Adipocyte (in vitro differentiated cells): Measurements from ENCODE around the gene AP3M1.
"Not testable (repeated sequence)": the region's sequence is repeated elsewhere in the genome, so short reads cannot be mapped to it uniquely, and the experiment has no call there.

Experiments used
- DNase-seq: peaks from one replicate; pipeline ENCODE4 v3.0.0-alpha.2; 2015; ENCODE audit warnings: low read depth
- H3K27me3 ChIP-seq: replicated peaks from 2 replicates; pipeline ENCODE4 v1.7.0; 2013; ENCODE audit warnings: mild to moderate bottlenecking, low read length, moderate library complexity; ENCODE audit not compliant: control insufficient read depth, insufficient read depth
- H3K36me3 ChIP-seq: 2 replicates; pipeline ENCODE4 v1.7.0; 2013; ENCODE audit warnings: low read length, mild to moderate bottlenecking, moderate library complexity; ENCODE audit not compliant: control insufficient read depth, insufficient read depth, severe bottlenecking
- H3K4me1 ChIP-seq: 2 replicates; pipeline ENCODE4 v1.7.0; 2013; ENCODE audit warnings: mild to moderate bottlenecking, low read length, moderate library complexity; ENCODE audit not compliant: control insufficient read depth, insufficient read depth
- H3K4me3 ChIP-seq: 2 replicates; pipeline ENCODE4 v1.7.0; 2013; ENCODE audit warnings: mild to moderate bottlenecking, low read length, moderate library complexity
- H3K9ac ChIP-seq: 2 replicates; pipeline ENCODE4 v1.7.0; 2013; ENCODE audit warnings: mild to moderate bottlenecking, low read length, moderate library complexity
- H3K9me3 ChIP-seq: 2 replicates; pipeline ENCODE4 v1.7.0; 2013; ENCODE audit warnings: mild to moderate bottlenecking, low read length, moderate library complexity; ENCODE audit not compliant: control insufficient read depth

Gene AP3M1

GRCh38 chr10:74150204-74150989 lies at the start of gene AP3M1:
TSS of gene AP3M1 (minus strand) at chr10:74150828. CDS start at chr10:74138379, 12,449 bp downstream.
- Histone ChIP-seq H3K9ac (peak within 1 kb of the TSS; percentile 97), H3K4me1 (peaks cover 25% of the 10 kb centered on the region), H3K4me3 (peak within 1 kb of the TSS; percentile 99), H3K27me3 (no peaks in the 10 kb centered on the region), H3K36me3 (peaks cover 9% of the 10 kb centered on the region), H3K9me3 (no peaks in the 10 kb centered on the region)
- no peak for DNase-seq

GRCh38 chr10:74199315-74199714 lies 48.7 kb upstream of the AP3M1 start:
- peaks cover 39% of the 10 kb centered on the region for H3K4me1 ChIP-seq
- peaks cover 13% of the 10 kb centered on the region for H3K36me3 ChIP-seq
- H3K27me3 ChIP-seq = no peaks in the 10 kb centered on the region
- no peak for DNase-seq
- no peak overlapping the region for H3K4me3 ChIP-seq
- H3K9ac ChIP-seq = no peak overlapping the region
- H3K9me3 ChIP-seq = no peaks in the 10 kb centered on the region

- no peaks in the 10 kb centered on the region for H3K9me3 ChIP-seq
- peak; percentile 42 for DNase-seq
- H3K4me3 ChIP-seq = peak overlapping the region; percentile 41
- no peak overlapping the region for H3K9ac ChIP-seq
- H3K27me3 ChIP-seq = no peaks in the 10 kb centered on the region
- H3K4me1 ChIP-seq = peaks cover 79% of the 10 kb centered on the region
- H3K36me3 ChIP-seq = no peaks in the 10 kb centered on the region
These were observed 44.4 kb upstream of the AP3M1 start for GRCh38 chr10:74194999-74195398.

- Histone ChIP-seq H3K9ac (no peak overlapping the region), H3K4me1 (peaks cover 83% of the 10 kb centered on the region), H3K9me3 (no peaks in the 10 kb centered on the region), H3K36me3 (no peaks in the 10 kb centered on the region), H3K27me3 (no peaks in the 10 kb centered on the region), H3K4me3 (peak overlapping the region; percentile 27)
- no peak for DNase-seq
These were observed 43.9 kb upstream of the AP3M1 start for GRCh38 chr10:74194545-74194944.

GRCh38 chr10:74190494-74190893 lies 39.9 kb upstream of the AP3M1 start:
- no peaks in the 10 kb centered on the region for H3K9me3 ChIP-seq
- peaks cover 72% of the 10 kb centered on the region for H3K4me1 ChIP-seq
- H3K36me3 ChIP-seq = no peaks in the 10 kb centered on the region
- H3K9ac ChIP-seq = peak overlapping the region; percentile 84
- H3K4me3 ChIP-seq = peak overlapping the region; percentile 75
- no peaks in the 10 kb centered on the region for H3K27me3 ChIP-seq
- DNase-seq = no peak

GRCh38 chr10:74189999-74190421 lies 39.4 kb upstream of the AP3M1 start:
- Histone ChIP-seq H3K4me1 (peaks cover 67% of the 10 kb centered on the region), H3K9me3 (no peaks in the 10 kb centered on the region), H3K27me3 (no peaks in the 10 kb centered on the region), H3K4me3 (peak overlapping the region; percentile 75), H3K36me3 (no peaks in the 10 kb centered on the region), H3K9ac (peak overlapping the region; percentile 84)
- peak; percentile 97 for DNase-seq

- H3K4me1 ChIP-seq = peaks cover 53% of the 10 kb centered on the region
- H3K4me3 ChIP-seq, H3K9me3 ChIP-seq, H3K36me3 ChIP-seq, DNase-seq, H3K27me3 ChIP-seq, H3K9ac ChIP-seq: not testable (repeated sequence)
These were observed 38.0 kb upstream of the AP3M1 start for GRCh38 chr10:74188617-74189016.

- H3K4me1 ChIP-seq = peaks cover 46% of the 10 kb centered on the region
- H3K4me3 ChIP-seq = no peak overlapping the region
- H3K9ac ChIP-seq = no peak overlapping the region
- no peaks in the 10 kb centered on the region for H3K36me3 ChIP-seq
- no peaks in the 10 kb centered on the region for H3K9me3 ChIP-seq
- no peaks in the 10 kb centered on the region for H3K27me3 ChIP-seq
- DNase-seq = no peak
These were observed 36.6 kb upstream of the AP3M1 start for GRCh38 chr10:74187237-74187636.

- H3K4me1 ChIP-seq = peaks cover 44% of the 10 kb centered on the region
- H3K27me3 ChIP-seq = no peaks in the 10 kb centered on the region
- no peaks in the 10 kb centered on the region for H3K9me3 ChIP-seq
- H3K4me3 ChIP-seq = no peak overlapping the region
- no peak overlapping the region for H3K9ac ChIP-seq
- peak; percentile 28 for DNase-seq
- no peaks in the 10 kb centered on the region for H3K36me3 ChIP-seq
These were observed 36.0 kb upstream of the AP3M1 start for GRCh38 chr10:74186678-74187077.

GRCh38 chr10:74179111-74179710 lies 28.6 kb upstream of the AP3M1 start:
- Histone ChIP-seq H3K9ac (no peak overlapping the region), H3K9me3 (no peaks in the 10 kb centered on the region), H3K27me3 (no peaks in the 10 kb centered on the region), H3K4me3 (no peak overlapping the region), H3K4me1 (peaks cover 38% of the 10 kb centered on the region), H3K36me3 (no peaks in the 10 kb centered on the region)
- DNase-seq = no peak

- Histone ChIP-seq H3K9me3 (no peaks in the 10 kb centered on the region), H3K4me3 (no peak overlapping the region), H3K9ac (no peak overlapping the region), H3K36me3 (no peaks in the 10 kb centered on the region), H3K4me1 (peaks cover 38% of the 10 kb centered on the region), H3K27me3 (no peaks in the 10 kb centered on the region)
- peak; percentile 4 for DNase-seq
These were observed 27.6 kb upstream of the AP3M1 start for GRCh38 chr10:74178042-74178791.
